Liver (tissue), 9 donors: ENCODE results near the gene MGRN1. TPM values are rescaled to one million over a fixed set of nuclear protein-coding genes. Genes with fewer than 3 reads are reported as not detected.

Experiments used
- DNase-seq: peaks from one replicate; pipeline ENCODE4 v3.0.0-alpha.2; 2017; ENCODE audit warnings: low spot score
- H3K27ac ChIP-seq, 2 donors: one replicate each; pipeline ENCODE4 v1.7.0; 2013; ENCODE audit warnings: inconsistent platforms in 2 of 2, low read length in 2 of 2, control low read depth in 1 of 2, low read depth in 1 of 2, mild to moderate bottlenecking in 1 of 2
- H3K27me3 ChIP-seq, 4 donors: one replicate each; pipeline versions ENCODE4 v1.6.1 to v1.7.0; 2013; ENCODE audit warnings: low read length in 3 of 4, inconsistent platforms in 1 of 4, mild to moderate bottlenecking in 1 of 4, moderate library complexity in 1 of 4; ENCODE audit not compliant: control insufficient read depth in 4 of 4, insufficient read depth in 4 of 4
- H3K36me3 ChIP-seq, 4 donors: one replicate each; pipeline versions ENCODE4 v1.6.1 to v1.7.0; 2013; ENCODE audit warnings: low read length in 3 of 4, mild to moderate bottlenecking in 3 of 4, low read depth in 1 of 4, moderate library complexity in 1 of 4; ENCODE audit not compliant: control insufficient read depth in 4 of 4, insufficient read depth in 3 of 4
- H3K4me1 ChIP-seq, 4 donors: one replicate each; pipeline versions ENCODE4 v1.6.1 to v1.7.0; 2013; ENCODE audit warnings: low read length in 3 of 4, mild to moderate bottlenecking in 3 of 4, moderate library complexity in 1 of 4; ENCODE audit not compliant: control insufficient read depth in 4 of 4, insufficient read depth in 4 of 4
- H3K4me3 ChIP-seq, 3 donors: one replicate each; pipeline versions ENCODE4 v1.6.1 to v1.7.0; 2013; ENCODE audit warnings: low read length in 3 of 3, control low read depth in 1 of 3, low read depth in 1 of 3, mild to moderate bottlenecking in 1 of 3
- H3K9ac ChIP-seq, 2 donors: one replicate each; pipeline ENCODE4 v1.7.0; 2013; ENCODE audit warnings: low read length in 2 of 2, mild to moderate bottlenecking in 2 of 2, moderate library complexity in 2 of 2, control low read depth in 1 of 2, low read depth in 1 of 2
- H3K9me3 ChIP-seq, 4 donors: one replicate each; pipeline versions ENCODE4 v1.6.1 to v1.7.0; 2013; ENCODE audit warnings: low read length in 3 of 4; ENCODE audit not compliant: control insufficient read depth in 4 of 4
- EGR1 ChIP-seq, 2 donors: IDR thresholded peaks; 2 replicates each; pipeline ENCODE4 v1.6.1; 2016 to 2018; ENCODE audit warnings: antibody characterized with exemption in 2 of 2, low read depth in 2 of 2
- FOXA1 ChIP-seq: IDR thresholded peaks from 2 replicates; pipeline ENCODE4 v1.6.1; 2016; ENCODE audit warnings: antibody characterized with exemption
- FOXA2 ChIP-seq: IDR thresholded peaks from 2 replicates; pipeline ENCODE4 v1.6.1; 2016; ENCODE audit warnings: antibody characterized with exemption
- GABPA ChIP-seq, 2 donors: IDR thresholded peaks in 1 of 2; conservative IDR thresholded peaks in 1 of 2; 2 replicates each; pipeline ENCODE4 v1.6.1; 2016; ENCODE audit warnings: antibody characterized with exemption in 2 of 2, mild to moderate bottlenecking in 1 of 2, moderate library complexity in 1 of 2
- HNF4A ChIP-seq, 2 donors: conservative IDR thresholded peaks; 2 replicates each; pipeline ENCODE4 v1.6.1; 2016; ENCODE audit warnings: antibody characterized with exemption in 2 of 2, mild to moderate bottlenecking in 2 of 2
- HNF4G ChIP-seq: IDR thresholded peaks from 2 replicates; pipeline ENCODE4 v1.6.1; 2016; ENCODE audit warnings: antibody characterized with exemption
- JUND ChIP-seq, 2 donors: IDR thresholded peaks; 2 replicates each; pipeline ENCODE4 v1.6.1; 2016; ENCODE audit warnings: antibody characterized with exemption in 2 of 2
- MAX ChIP-seq: IDR thresholded peaks from 2 replicates; pipeline ENCODE4 v1.6.1; 2016; ENCODE audit warnings: antibody characterized with exemption
- NR2F2 ChIP-seq: IDR thresholded peaks from 2 replicates; pipeline ENCODE4 v1.6.1; 2016; ENCODE audit warnings: antibody characterized with exemption
- RAD21 ChIP-seq, 2 donors: IDR thresholded peaks; 2 replicates each; pipeline ENCODE4 v1.6.1; 2016; ENCODE audit warnings: antibody characterized with exemption in 2 of 2, mild to moderate bottlenecking in 2 of 2
- RXRA ChIP-seq, 2 donors: IDR thresholded peaks; 2 replicates each; pipeline ENCODE4 v1.6.1; 2017 to 2018; ENCODE audit warnings: antibody characterized with exemption in 2 of 2, mild to moderate bottlenecking in 1 of 2
- SP1 ChIP-seq: IDR thresholded peaks from 2 replicates; pipeline ENCODE4 v1.6.1; 2018; ENCODE audit warnings: antibody characterized with exemption, mild to moderate bottlenecking
- TAF1 ChIP-seq: conservative IDR thresholded peaks from 2 replicates; pipeline ENCODE4 v1.6.1; 2016; ENCODE audit warnings: antibody characterized with exemption, mild to moderate bottlenecking
- YY1 ChIP-seq: IDR thresholded peaks from 2 replicates; pipeline ENCODE4 v1.6.1; 2016; ENCODE audit warnings: antibody characterized with exemption, mild to moderate bottlenecking
- WGBS: extraction: QIAGEN DNeasy Blood & Tissue Kit; methylation state at CpG from one replicate; pipeline ENCODE4 v1.1.7; 2013; 5-methylcytosine and 5-hydroxymethylcytosine counted together
- polyA plus RNA-seq, 2 donors: library from polyadenylated mRNA; stranded (reverse) in 1 of 2; unstranded in 1 of 2; fragments of 200-250 nt in 1 of 2; fragments of >200 nt in 1 of 2; fragmentation: Nextera tagmentation in 1 of 2; extraction: Ambion mirVana in 1 of 2; gene quantifications; one replicate each; pipeline versions ENCODE4 v1.2.1 to v1.2.3, GENCODE V29; 2013 to 2015
- total RNA-seq, 2 donors: library from RNA; depleted of rRNA; stranded (reverse); fragments of >200 nt; gene quantifications; one replicate each; pipeline ENCODE4 v1.2.3, GENCODE V29; 2014
- TF ChIP-seq, protein P1 (sequence below): IDR thresholded peaks from 2 replicates; pipeline ENCODE4 v1.6.1; 2016; ENCODE audit warnings: antibody characterized with exemption
- TF ChIP-seq, protein P2 (sequence below): fragments of 150-350 bp; IDR thresholded peaks from 2 replicates; pipeline ENCODE4 v1.5.1; 2017; ENCODE audit warnings: improper control_type of control experiment, low read depth, low read length; ENCODE audit not compliant: missing input control
- TF ChIP-seq, protein P3 (sequence below): IDR thresholded peaks from 2 replicates; pipeline ENCODE4 v1.6.1; 2016; ENCODE audit warnings: antibody characterized with exemption
- donor health status: healthy.
- donor health status: healthy.
- donor health status: healthy.
- donor health status: healthy.
- donor health status: healthy.

The MGRN1 gene
- total and polyA plus RNA-seq, 4 donors = 15.9 to 35.7 (median 25.9) TPM

DNA sequence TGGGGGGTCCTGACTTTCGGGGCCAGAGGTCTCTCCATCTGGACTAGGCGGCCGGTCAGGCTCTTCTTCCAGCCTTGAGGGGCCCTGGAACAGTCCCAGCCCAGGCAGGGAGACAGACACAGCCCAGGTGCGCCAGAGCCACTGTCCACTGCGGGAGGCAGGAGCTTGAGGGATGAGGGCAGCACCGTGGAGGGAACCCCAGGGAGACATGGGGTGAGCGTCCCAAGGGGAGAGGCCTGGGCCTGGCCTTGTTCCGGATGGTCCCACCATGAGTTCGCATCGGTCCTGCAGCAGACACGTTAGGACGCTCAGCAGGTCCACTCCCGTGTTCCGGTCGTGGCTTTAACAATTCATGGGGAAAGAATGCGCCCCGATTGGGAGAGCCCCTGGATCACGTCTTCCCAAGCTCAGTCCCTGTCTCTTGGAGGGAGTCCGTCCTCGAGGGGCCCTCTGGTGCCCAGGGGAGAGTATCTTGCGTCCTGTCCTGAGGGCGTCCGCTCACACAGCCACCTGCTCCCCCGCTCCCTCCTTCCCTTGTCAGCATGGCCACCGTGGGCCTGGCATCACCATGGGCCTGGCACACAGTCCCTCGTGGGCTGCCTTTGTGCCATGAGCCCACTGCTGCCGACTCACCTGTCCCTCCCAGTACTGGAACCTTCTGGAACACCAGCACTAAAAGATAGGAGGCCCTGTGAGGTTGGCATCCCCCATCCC lies 62.0 kb downstream of the MGRN1 start:
- no peak for DNase-seq
- Histone ChIP-seq H3K36me3 (peaks cover 0 to 12% (median 6%) of the 10 kb centered on the region in 4 donors), H3K27me3 (no peaks in the 10 kb centered on the region), H3K9ac (no peak overlapping the region), H3K9me3 (no peaks in the 10 kb centered on the region), H3K4me3 (no peak overlapping the region), H3K27ac (peak overlapping the region in 1 of 2 donors; percentile 98), H3K4me1 (peaks cover 20 to 93% (median 77%) of the 10 kb centered on the region in 4 donors)
- TF ChIP-seq GABPA (IDR thresholded peaks at IDR 0.05 in 1 of 2, conservative IDR thresholded peaks at IDR 0.05 in 1 of 2) (no peak), MAX (no peak), YY1 (no peak), RAD21 (IDR thresholded peaks at IDR 0.05) (no peak), TAF1 (no peak), EGR1 (IDR thresholded peaks at IDR 0.05; ENCODE audit: low read depth in 2 of 2) (no peak), HNF4A (conservative IDR thresholded peaks at IDR 0.05) (no peak), FOXA2 (no peak), SP1 (no peak), RXRA (IDR thresholded peaks at IDR 0.05) (no peak), JUND (IDR thresholded peaks at IDR 0.05) (no peak)
- TF ChIP-seq, protein P1, sequence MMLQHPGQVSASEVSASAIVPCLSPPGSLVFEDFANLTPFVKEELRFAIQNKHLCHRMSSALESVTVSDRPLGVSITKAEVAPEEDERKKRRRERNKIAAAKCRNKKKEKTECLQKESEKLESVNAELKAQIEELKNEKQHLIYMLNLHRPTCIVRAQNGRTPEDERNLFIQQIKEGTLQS = no peak
- TF ChIP-seq, protein P2, sequence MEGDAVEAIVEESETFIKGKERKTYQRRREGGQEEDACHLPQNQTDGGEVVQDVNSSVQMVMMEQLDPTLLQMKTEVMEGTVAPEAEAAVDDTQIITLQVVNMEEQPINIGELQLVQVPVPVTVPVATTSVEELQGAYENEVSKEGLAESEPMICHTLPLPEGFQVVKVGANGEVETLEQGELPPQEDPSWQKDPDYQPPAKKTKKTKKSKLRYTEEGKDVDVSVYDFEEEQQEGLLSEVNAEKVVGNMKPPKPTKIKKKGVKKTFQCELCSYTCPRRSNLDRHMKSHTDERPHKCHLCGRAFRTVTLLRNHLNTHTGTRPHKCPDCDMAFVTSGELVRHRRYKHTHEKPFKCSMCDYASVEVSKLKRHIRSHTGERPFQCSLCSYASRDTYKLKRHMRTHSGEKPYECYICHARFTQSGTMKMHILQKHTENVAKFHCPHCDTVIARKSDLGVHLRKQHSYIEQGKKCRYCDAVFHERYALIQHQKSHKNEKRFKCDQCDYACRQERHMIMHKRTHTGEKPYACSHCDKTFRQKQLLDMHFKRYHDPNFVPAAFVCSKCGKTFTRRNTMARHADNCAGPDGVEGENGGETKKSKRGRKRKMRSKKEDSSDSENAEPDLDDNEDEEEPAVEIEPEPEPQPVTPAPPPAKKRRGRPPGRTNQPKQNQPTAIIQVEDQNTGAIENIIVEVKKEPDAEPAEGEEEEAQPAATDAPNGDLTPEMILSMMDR = no peak
- WGBS = 92% methylated on average over 27 of the region's 27 CpGs

GRCh38 chr16:4687416-4687815 lies 62.8 kb downstream of the MGRN1 start:
- TF ChIP-seq HNF4G = no peak
- TF ChIP-seq GABPA (IDR thresholded peaks at IDR 0.05 in 1 of 2, conservative IDR thresholded peaks at IDR 0.05 in 1 of 2) = no peak
- no peak for TF ChIP-seq FOXA1
- no peak for TF ChIP-seq RAD21 (IDR thresholded peaks at IDR 0.05)
- no peak for TF ChIP-seq JUND (IDR thresholded peaks at IDR 0.05)
- TF ChIP-seq, protein P2 = no peak
- TF ChIP-seq NR2F2 = no peak
- TF ChIP-seq YY1 = no peak
- TF ChIP-seq, protein P3, sequence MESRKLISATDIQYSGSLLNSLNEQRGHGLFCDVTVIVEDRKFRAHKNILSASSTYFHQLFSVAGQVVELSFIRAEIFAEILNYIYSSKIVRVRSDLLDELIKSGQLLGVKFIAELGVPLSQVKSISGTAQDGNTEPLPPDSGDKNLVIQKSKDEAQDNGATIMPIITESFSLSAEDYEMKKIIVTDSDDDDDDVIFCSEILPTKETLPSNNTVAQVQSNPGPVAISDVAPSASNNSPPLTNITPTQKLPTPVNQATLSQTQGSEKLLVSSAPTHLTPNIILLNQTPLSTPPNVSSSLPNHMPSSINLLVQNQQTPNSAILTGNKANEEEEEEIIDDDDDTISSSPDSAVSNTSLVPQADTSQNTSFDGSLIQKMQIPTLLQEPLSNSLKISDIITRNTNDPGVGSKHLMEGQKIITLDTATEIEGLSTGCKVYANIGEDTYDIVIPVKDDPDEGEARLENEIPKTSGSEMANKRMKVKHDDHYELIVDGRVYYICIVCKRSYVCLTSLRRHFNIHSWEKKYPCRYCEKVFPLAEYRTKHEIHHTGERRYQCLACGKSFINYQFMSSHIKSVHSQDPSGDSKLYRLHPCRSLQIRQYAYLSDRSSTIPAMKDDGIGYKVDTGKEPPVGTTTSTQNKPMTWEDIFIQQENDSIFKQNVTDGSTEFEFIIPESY = no peak
- no peak for TF ChIP-seq MAX
- TF ChIP-seq FOXA2 = no peak
- no peak for TF ChIP-seq TAF1
- WGBS = 87% methylated on average over 8 of the region's 8 CpGs
- Histone ChIP-seq H3K36me3 (peaks cover 0 to 12% (median 4%) of the 10 kb centered on the region in 4 donors), H3K9ac (peak overlapping the region in 1 of 2 donors; percentile 24), H3K27ac (peak overlapping the region; percentile 55 to 98), H3K9me3 (no peaks in the 10 kb centered on the region), H3K4me1 (peaks cover 20 to 93% (median 76%) of the 10 kb centered on the region in 4 donors), H3K27me3 (no peaks in the 10 kb centered on the region), H3K4me3 (no peak overlapping the region)
- no peak for DNase-seq
